Heart left ventricle (tissue), 13 donors: ENCODE data around the gene MALRD1.

Experiments
- CTCF ChIP-seq, 12 donors: fragments of 200-600 bp; sonication (generic) in 4 of 12; IDR thresholded peaks; one replicate each; pipeline versions ENCODE4 v1.5.0 to v1.8.0; 2018 to 2022; ENCODE audit warnings: antibody characterized with exemption in 12 of 12, mild to moderate bottlenecking in 5 of 12
- POLR2A ChIP-seq, 2 donors: fragments of 450-650 bp; IDR thresholded peaks; one replicate each; pipeline ENCODE4 v1.6.1; 2017; ENCODE audit warnings: antibody characterized with exemption in 2 of 2, mild to moderate bottlenecking in 2 of 2, moderate library complexity in 2 of 2
- donor health status: ischemic (EF 13 %, LVEDD 7.1; RV severe dilation, severe dysfunction).
- donor health status: DM: no; HTN: yes; CAD: no.
- donor health status: DM: no; HTN: no; CAD: no.
- donor health status: ischemic (EF 25% LVEDD 6.9; RV normal size, moderate dysfunction).
- donor health status: ischemic (EF 25% LVEDD 5.7; RV mildly dilated, moderate dysfunction).
- donor health status: ischemic (EF 35%, LVEDD 5.7; RV mildly dilated, moderate dysfunction).
- donor health status: nonischemic (EF 11% LVEDD 7.7; RV severe dilation, severe dysfunction).
- donor health status: DM: yes; HTN: yes; CAD: no.
- donor health status: PGD.
- donor health status: ischemic (EF 29% LVEDD 5.4; RV normal size, mild dysfunction).
- donor health status: nonischemic (EF 23%, LVEDD 6.1; RV moderate dilation, normal function).

DNA sequence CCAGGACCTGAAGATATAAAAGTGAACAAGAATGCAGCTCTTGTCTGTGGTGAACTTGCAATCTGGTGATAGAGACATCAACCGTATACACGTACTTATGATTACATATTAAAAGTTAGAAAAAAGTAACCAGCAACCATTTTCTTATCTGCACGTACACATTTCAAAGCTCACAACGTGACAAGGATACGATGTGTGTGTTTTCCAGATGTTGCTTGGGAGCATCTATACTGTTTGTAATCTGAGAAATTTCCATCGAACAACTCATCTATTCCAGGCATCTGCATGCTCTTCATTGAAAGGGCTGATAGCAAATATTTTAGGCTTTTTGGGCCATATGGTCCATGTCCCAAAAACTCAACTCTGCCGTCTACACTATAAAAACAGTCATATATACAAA, 23.3 kb downstream of the MALRD1 start:
- TF ChIP-seq CTCF (IDR thresholded peaks at IDR 0.05) (no peak), POLR2A (IDR thresholded peaks at IDR 0.05) (no peak)
